Activated naive CD4-positive, alpha-beta T cell treated with anti-CD3 and anti-CD28 coated beads, Interleukin-2, amount 10 ng/mL, durations not matched to agents 7 days and 5 days (primary cell): Measurements from ENCODE around the gene SSRP1.
"Not testable (repeated sequence)": the region's sequence is repeated elsewhere in the genome, so short reads cannot be mapped to it uniquely, and the experiment has no call there.

Experiments used
- CTCF ChIA-PET: fragments of 350-600 bp; sonication (Branson Sonifier 250); formaldehyde crosslinking; loops from one replicate; lab custom pipeline; 2021; ENCODE audit warnings: antibody characterized with exemption; lab: Charles Lee
- DNase-seq: peaks from one replicate; pipeline ENCODE4 v3.0.0-alpha.2; 2020
- H3K27ac Mint-ChIP-seq: one replicate; pipeline ENCODE4 v1.8.0; 2021; ENCODE audit warnings: mild to moderate bottlenecking, moderate library complexity, mixed read lengths
- H3K27me3 Mint-ChIP-seq: one replicate; pipeline ENCODE4 v1.8.0; 2021; ENCODE audit warnings: mild to moderate bottlenecking, mixed read lengths
- H3K36me3 Mint-ChIP-seq: one replicate; pipeline ENCODE4 v1.8.0; 2021; ENCODE audit warnings: mixed read lengths
- H3K4me1 Mint-ChIP-seq: one replicate; pipeline ENCODE4 v1.8.0; 2021; ENCODE audit warnings: mixed read lengths
- H3K4me3 Mint-ChIP-seq: one replicate; pipeline ENCODE4 v1.8.0; 2021; ENCODE audit warnings: mild to moderate bottlenecking, moderate library complexity, mixed read lengths
- H3K9me3 Mint-ChIP-seq: one replicate; pipeline ENCODE4 v1.8.0; 2021; ENCODE audit warnings: mixed read lengths

Gene SSRP1

DNA sequence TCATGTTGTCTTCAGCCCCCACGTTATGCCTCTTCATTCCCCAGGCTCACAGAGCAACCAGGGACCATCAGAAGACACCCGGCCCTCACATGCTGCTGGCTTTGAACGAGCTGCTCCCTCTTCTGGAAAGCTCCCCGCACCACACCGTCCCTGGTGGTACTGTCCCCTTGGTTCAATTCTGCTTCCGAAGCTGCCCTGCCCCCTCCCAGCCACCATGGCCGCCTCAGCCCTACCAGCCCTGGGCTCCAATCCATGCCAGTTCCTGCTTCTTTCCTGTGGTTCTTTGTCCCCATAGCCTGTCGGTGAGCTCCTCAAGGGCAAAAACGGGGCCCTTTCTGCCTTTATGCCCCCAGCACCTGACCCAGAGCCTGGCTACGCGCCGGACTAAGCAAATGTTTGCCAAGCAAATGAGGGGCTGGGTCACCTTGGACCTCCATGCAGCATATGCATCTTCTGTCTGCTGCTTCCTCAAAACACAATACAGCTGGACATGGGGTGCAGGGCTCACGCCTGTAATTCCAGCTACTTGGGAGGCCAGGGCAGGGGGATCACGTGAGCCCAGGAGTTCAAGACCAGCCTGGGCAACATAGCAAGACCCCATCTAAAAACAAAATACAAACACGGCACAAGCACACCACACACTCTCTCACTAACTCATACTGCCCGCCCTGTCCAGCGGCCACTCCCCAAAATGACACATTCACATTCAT lies 32.3 kb downstream of the SSRP1 start:
- no peaks in the 10 kb centered on the region for H3K4me1 Mint-ChIP-seq
- H3K36me3 Mint-ChIP-seq = peaks cover 18% of the 10 kb centered on the region
- CTCF ChIA-PET = no interaction called here
- H3K9me3 Mint-ChIP-seq = peaks cover 11% of the 10 kb centered on the region
- DNase-seq = no peak
- H3K4me3 Mint-ChIP-seq = no peak overlapping the region
- no peak overlapping the region for H3K27ac Mint-ChIP-seq
- H3K27me3 Mint-ChIP-seq = no peaks in the 10 kb centered on the region

DNA sequence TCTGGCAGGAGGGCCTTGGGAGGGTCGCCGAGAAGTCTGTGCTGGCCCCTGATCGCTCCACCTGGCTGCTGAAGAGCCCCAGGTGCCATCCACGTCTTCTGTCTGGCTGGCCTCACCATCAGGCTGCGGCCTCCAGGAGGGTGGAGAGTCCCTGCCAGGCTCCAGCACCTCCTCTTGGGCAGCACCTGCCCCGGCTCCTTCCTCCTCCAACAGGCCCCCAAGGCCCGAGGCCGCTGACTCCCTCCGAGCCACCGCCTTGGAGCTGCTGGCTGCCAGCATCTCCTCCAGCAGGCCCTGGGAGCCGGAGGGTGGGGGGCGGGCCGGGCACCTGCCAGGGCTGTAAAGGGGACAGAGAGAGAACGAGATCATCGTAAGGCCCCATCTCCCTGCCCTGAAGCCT lies 33.2 kb downstream of the SSRP1 start:
- DNase-seq = no peak
- CTCF ChIA-PET = no interaction called here
- peaks cover 18% of the 10 kb centered on the region for H3K36me3 Mint-ChIP-seq

DNA sequence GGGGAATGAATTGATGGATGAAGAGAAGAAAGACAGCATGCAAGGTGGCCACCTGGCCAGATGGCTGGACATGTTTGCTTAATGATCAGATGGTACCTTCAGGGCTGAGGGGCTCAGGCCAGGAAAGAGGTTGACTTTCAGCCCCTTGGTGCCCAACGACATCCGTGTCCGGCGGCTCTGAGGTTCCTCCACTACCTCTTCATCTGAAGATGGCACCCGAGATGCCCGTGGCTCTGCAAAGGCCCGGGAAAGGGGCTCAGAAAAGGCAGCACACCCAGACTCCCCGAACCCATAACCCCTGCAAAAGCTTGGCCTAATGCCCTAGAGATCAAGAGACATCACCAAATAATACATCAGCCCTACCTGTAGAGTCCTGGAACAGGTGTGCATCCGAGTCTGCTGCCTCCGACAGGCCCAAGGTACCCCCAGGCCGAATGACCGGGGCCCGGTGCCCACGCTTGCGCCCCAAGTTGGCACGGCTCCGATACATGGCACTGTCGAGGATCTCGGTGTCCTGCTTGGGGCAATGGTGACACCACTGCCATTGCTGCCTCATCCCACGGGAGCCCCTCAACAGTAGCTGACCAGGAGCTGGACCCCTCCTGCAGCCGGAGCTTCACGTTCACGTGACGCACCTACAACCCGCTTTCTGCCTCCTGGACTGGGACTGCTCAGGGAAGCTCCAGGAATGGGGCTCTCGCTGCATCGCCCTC lies 33.8 kb downstream of the SSRP1 start:
- no peaks in the 10 kb centered on the region for H3K4me1 Mint-ChIP-seq
- H3K36me3 Mint-ChIP-seq = peaks cover 18% of the 10 kb centered on the region
- no peak overlapping the region for H3K27ac Mint-ChIP-seq
- CTCF ChIA-PET = no interaction called here
- no peak for DNase-seq
- no peak overlapping the region for H3K4me3 Mint-ChIP-seq
- no peaks in the 10 kb centered on the region for H3K27me3 Mint-ChIP-seq
- peaks cover 11% of the 10 kb centered on the region for H3K9me3 Mint-ChIP-seq

More for the DNA sequence above, 33.2 kb downstream of the SSRP1 start:
- Mint-ChIP-seq H3K27me3 (no peaks in the 10 kb centered on the region), H3K4me1 (no peaks in the 10 kb centered on the region), H3K27ac (no peak overlapping the region), H3K4me3 (no peak overlapping the region), H3K9me3 (peaks cover 11% of the 10 kb centered on the region)

DNA sequence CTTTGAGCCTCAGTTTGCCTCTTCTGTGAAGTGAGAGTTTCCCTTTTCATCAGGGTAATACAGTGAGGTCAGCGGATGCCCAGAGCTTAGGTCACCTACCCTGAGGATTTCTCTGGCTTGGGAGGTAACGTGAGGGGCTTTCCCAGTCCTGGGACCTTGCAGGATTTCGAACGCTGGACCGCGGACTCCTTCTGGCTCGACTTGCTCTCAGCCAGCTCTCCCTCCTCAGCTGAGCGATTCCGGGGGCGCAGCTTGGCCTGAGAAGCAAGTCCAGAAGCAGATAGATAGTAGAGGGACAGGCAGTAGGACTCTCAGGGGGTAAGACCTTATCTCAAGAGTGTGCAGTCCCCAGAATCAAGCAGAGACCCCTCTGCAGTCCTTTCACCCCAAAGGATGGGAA lies 34.9 kb downstream of the SSRP1 start:
- CTCF ChIA-PET = no interaction called here
- H3K27me3 Mint-ChIP-seq = no peaks in the 10 kb centered on the region
- peaks cover 18% of the 10 kb centered on the region for H3K36me3 Mint-ChIP-seq
- no peak overlapping the region for H3K27ac Mint-ChIP-seq
- no peaks in the 10 kb centered on the region for H3K4me1 Mint-ChIP-seq
- peaks cover 11% of the 10 kb centered on the region for H3K9me3 Mint-ChIP-seq
- no peak overlapping the region for H3K4me3 Mint-ChIP-seq
- DNase-seq = no peak

DNA sequence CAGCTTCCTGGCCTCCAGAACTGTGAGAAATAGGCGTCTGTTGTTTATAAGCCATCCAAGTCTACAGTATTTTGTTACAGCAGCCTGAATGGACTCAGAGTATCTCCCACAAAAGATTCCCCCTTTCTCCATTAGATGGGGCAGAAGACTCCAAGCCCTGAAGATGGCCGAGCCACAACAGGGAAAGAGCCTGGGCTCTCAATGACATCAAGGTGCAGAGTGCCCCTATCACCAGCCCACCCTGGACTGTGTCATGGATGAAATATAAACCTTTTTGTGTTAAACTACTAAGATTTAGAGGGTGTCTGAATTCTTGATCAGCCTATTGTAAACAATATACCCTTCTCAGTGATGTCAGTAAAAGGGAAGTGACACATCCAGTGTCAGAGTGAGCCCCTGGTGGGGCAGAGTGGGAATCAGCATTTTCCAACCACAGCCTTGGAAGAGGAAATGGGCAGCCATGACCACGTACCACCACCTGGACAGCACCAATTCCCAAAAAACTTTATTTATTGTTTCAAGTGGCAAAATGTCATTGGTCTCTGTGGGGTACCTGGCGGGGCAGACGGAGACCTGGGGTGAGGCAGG lies 36.4 kb downstream of the SSRP1 start:
- peaks cover 11% of the 10 kb centered on the region for H3K9me3 Mint-ChIP-seq
- peaks cover 5% of the 10 kb centered on the region for H3K27me3 Mint-ChIP-seq
- no peak for DNase-seq
- H3K27ac Mint-ChIP-seq = no peak overlapping the region
- CTCF ChIA-PET = no interaction called here
- H3K36me3 Mint-ChIP-seq = peaks cover 18% of the 10 kb centered on the region
- H3K4me3 Mint-ChIP-seq = no peak overlapping the region
- H3K4me1 Mint-ChIP-seq = no peaks in the 10 kb centered on the region

DNA sequence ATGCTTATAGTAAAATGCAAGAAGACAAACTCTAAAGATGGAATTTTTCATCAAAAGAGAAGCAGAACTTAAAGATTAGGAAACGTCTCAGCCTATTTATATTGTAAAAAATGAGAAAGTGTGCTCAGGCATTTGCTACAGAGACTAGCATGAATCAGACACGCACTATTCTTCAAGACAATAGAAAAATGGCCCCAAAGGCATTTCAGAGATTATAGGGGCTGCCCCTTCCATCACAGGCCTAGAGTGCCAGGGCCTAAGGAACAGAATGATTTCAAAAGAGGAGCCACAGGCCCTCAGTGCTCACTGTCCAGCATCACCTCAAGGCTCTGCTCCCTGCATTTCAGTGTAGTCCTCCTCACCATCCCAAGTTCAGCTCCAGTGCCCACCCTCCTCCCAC lies 38.5 kb downstream of the SSRP1 start:
- Mint-ChIP-seq H3K27ac (no peak overlapping the region), H3K4me1 (no peaks in the 10 kb centered on the region), H3K9me3 (peaks cover 11% of the 10 kb centered on the region), H3K36me3 (peaks cover 18% of the 10 kb centered on the region), H3K27me3 (peaks cover 11% of the 10 kb centered on the region), H3K4me3 (no peak overlapping the region)
- CTCF ChIA-PET = no interaction called here
- no peak for DNase-seq

DNA sequence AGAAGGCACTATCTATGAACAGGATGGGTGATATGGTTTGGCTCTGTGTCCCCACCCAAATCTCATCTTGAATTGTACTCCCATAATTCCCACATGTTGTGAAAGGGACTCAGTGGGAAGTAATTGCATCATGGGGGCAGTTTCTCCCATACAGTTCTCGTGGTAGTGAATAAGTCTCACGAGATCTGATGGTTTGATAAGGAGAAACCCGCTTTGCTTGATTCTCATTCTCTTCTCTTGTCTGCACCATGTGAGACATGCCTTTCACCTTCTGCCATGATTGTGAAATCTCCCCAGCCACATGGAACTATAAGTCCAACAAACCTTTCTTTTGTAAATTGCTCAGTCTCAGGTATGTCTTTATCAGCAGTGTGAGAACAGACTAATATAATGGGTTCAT lies 39.5 kb downstream of the SSRP1 start:
- CTCF ChIA-PET, H3K9me3 Mint-ChIP-seq, H3K27ac Mint-ChIP-seq, H3K4me1 Mint-ChIP-seq, H3K4me3 Mint-ChIP-seq, DNase-seq: not testable (repeated sequence)
- Mint-ChIP-seq H3K36me3 (peaks cover 15% of the 10 kb centered on the region), H3K27me3 (peaks cover 11% of the 10 kb centered on the region)

DNA sequence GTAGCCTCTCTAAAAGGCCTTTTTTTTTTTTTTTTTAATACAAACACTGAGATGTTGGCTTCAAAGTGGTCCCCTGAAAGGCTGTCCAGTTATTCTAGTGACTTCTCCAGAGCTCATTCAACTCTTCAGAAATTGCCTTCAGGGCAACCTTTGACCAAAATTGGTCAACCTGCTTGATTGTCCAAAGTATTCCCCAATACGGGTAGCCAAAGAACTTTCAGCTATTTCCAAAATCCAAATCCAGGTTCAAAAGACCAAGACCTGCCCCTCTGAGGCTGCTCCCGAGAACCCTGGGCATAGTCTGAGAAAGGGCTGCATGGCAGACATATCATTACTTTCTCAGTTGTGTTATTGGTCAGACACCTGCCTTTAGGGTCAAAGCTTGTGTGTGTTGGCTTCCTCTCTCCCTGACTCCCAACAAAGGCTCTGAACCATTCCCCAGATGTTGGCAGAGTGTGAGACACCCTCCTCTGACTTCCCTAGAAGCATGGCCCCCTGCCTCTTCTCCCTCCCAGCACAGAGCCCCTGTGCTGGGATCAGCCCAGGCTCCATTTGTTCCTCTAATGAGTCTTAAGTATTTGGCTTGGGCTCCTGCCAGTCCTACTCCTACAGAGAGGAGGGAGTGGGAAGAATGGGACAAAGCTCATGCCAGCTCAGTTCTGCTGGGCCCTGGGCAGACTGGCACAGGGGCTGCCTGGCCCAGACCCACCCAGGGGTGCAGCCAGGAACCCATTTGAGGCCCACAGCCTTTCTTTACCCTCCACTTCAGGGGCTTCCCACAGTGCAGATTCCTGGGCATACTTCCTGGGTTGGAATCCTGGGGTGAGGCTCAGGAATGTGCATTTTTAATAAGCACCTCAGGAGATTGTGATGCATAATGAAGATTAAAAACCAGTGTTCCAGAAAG lies 41.2 kb downstream of the SSRP1 start:
- Mint-ChIP-seq H3K4me1 (no peaks in the 10 kb centered on the region), H3K9me3 (peaks cover 6% of the 10 kb centered on the region), H3K27me3 (peaks cover 19% of the 10 kb centered on the region), H3K27ac (no peak overlapping the region), H3K4me3 (no peak overlapping the region), H3K36me3 (peaks cover 6% of the 10 kb centered on the region)
- CTCF ChIA-PET = no interaction called here
- DNase-seq = no peak

DNA sequence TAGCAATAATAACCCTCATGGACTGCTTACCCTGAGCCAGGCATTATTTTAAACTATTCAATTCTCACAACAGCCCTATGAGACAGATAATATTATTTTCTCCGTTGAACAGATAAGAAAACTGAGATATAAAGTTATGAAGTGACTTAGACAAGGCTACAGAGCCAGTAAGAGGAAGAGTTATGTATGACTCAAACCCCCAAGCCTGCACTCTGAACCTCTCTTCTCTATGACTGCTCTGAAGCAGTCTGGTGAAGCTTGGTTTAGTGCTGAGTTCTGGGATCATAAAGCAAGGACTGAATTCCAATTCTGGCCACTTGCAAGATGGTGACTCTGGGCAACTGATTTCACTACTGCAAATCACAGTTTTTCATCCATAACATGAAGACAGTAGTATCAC lies 45.4 kb downstream of the SSRP1 start:
- H3K27me3 Mint-ChIP-seq = peaks cover 31% of the 10 kb centered on the region
- no peaks in the 10 kb centered on the region for H3K4me1 Mint-ChIP-seq
- no peaks in the 10 kb centered on the region for H3K9me3 Mint-ChIP-seq
- H3K36me3 Mint-ChIP-seq = no peaks in the 10 kb centered on the region
- no peak for DNase-seq
- no peak overlapping the region for H3K4me3 Mint-ChIP-seq
- CTCF ChIA-PET = no interaction called here
- no peak overlapping the region for H3K27ac Mint-ChIP-seq

DNA sequence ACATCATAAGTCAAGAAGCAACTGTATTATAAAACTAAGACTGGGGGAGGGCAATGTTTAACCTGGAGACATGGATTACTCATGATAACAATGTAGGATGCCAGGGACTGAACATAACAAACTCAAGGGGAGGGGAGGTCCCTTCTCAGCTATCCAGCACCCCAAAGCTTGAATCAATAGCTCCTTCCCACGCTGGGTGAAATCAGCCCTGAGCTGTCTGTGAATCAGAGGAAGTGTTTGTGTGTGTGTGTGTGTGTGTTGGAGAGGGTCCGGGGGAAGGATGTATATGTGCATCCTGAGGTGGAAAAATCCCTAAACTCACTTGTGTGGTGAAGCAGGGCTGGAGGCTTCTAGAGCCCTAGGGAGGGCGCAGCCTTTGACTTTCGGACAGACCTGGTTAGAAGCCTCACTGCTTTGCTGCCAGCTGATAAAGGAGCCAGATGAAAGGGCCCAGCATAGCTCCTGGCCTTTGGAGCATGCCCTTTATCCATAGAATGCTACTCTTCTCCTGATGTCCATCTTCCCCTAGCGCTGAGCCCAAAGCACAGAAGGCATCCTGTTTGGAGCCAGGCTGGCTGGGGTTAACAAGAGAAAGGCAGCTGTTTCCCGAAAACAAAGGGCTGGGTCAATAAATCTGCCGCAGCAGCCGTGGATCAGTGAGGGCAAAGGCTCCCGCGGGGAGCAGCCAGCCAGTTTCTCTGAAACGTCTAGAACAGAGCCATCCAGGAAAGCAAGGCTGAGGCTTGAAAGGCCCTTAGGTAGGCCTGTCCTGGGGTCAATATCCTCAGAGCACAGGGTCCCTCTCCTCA lies 46.7 kb downstream of the SSRP1 start:
- H3K27me3 Mint-ChIP-seq = peaks cover 26% of the 10 kb centered on the region
- H3K4me3 Mint-ChIP-seq = no peak overlapping the region
- H3K9me3 Mint-ChIP-seq = no peaks in the 10 kb centered on the region
- no peak overlapping the region for H3K27ac Mint-ChIP-seq
- no peaks in the 10 kb centered on the region for H3K36me3 Mint-ChIP-seq
- CTCF ChIA-PET = no interaction called here
- no peaks in the 10 kb centered on the region for H3K4me1 Mint-ChIP-seq
- no peak for DNase-seq

DNA sequence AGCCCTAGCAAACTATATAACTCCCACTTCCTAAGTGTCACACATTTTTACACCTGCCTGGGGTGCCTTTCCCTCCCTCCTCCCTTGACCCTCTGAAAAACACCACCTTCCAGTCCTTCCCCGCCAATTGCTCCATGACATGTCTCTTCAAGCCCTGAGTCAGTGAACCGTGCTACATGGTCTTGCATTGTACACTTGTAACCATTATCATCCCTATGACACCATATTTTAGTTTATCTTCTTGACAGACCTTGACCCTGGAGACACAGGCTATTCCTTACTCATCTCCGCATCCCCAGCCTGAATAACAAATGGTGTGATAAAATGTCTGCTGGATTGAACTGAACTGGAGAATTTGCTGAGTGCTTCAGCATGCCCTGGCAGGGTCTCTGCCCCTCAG lies 47.8 kb downstream of the SSRP1 start:
- Mint-ChIP-seq H3K27me3 (peaks cover 20% of the 10 kb centered on the region), H3K36me3 (no peaks in the 10 kb centered on the region), H3K4me3 (no peak overlapping the region), H3K27ac (no peak overlapping the region), H3K9me3 (no peaks in the 10 kb centered on the region), H3K4me1 (no peaks in the 10 kb centered on the region)
- CTCF ChIA-PET = no interaction called here
- DNase-seq = no peak

DNA sequence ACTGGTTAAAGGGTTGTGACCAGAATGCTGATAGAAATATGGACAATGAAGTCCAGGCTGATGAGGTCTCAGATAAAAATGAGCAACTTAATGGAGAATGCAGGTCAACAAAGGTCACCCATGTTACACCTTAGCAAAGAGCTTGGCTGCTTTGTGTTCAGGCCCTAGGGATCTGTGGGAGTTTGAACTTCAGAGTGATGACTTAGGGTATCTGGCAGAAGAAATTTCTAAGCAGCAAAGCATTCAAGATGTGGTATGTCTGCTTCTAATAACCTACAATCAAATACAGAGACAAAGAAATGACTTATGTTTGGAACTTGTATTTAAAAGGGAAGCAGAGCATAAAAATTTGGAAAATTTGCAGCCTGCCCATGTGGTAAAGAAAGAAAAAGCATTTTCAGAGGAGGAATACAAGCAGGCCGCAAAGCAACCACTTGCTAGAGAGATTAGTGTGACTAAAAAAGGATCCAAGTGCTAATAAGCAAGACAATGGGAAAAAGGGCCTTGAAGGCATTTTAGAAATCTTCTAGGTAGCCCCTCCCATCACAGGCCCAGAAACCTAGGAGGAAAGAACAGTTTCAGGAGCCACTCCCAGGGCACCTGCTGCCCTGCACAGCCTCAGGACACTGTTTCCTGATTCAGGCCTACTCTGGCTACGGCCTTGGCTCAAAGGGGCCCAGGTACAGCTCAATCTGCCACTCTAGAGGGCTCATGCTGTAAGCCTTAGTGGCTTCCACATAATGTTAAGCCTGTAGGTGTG lies 52.3 kb downstream of the SSRP1 start:
- CTCF ChIA-PET = no interaction called here
- no peaks in the 10 kb centered on the region for H3K4me1 Mint-ChIP-seq
- no peak overlapping the region for H3K4me3 Mint-ChIP-seq
- no peak overlapping the region for H3K27ac Mint-ChIP-seq
- H3K9me3 Mint-ChIP-seq = no peaks in the 10 kb centered on the region
- H3K36me3 Mint-ChIP-seq = no peaks in the 10 kb centered on the region
- DNase-seq = no peak
- peaks cover 3% of the 10 kb centered on the region for H3K27me3 Mint-ChIP-seq

DNA sequence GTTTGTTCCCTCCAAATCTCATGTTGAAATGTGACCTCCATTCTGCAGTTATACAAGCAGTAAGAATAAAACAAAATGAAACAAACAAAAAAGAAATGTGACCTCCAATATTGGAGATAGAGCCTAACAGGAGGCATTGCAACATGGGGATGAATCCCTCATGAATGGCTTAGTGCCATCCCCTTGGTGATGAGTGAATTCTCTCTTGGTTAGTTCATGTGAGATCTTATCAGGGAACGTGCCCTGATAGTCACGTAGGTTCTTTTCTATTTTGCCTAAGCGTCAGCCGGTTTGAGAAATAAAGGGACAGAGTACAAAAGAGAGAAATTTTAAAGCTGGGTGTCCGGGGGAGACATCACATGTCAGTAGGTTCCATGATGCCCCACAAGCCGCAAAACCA lies 54.1 kb downstream of the SSRP1 start:
- H3K27me3 Mint-ChIP-seq = peaks cover 15% of the 10 kb centered on the region
- H3K9me3 Mint-ChIP-seq, CTCF ChIA-PET, H3K36me3 Mint-ChIP-seq, H3K4me3 Mint-ChIP-seq, H3K27ac Mint-ChIP-seq, DNase-seq, H3K4me1 Mint-ChIP-seq: not testable (repeated sequence)
